Neural progenitor cell (in vitro differentiated cells): ENCODE measurements around the gene PRKCB.

Experiments
- CTCF ChIP-seq: fragments of 200-600 bp; sonication (generic); IDR thresholded peaks from 2 replicates; pipeline ENCODE4 v1.5.1; 2017; ENCODE audit warnings: antibody characterized with exemption, mild to moderate bottlenecking
- EZH2 ChIP-seq: fragments of 200-600 bp; sonication (generic); IDR thresholded peaks from 2 replicates; pipeline ENCODE4 v1.6.1; 2017; ENCODE audit warnings: antibody characterized with exemption, mild to moderate bottlenecking, moderate library complexity
- EZH2phosphoT487 ChIP-seq: fragments of 200-600 bp; sonication (generic); IDR thresholded peaks from 2 replicates; pipeline ENCODE4 v1.6.1; 2017; ENCODE audit warnings: antibody characterized with exemption

- no peak for TF ChIP-seq EZH2phosphoT487
- no peak for TF ChIP-seq CTCF
- no peak for TF ChIP-seq EZH2
Measured at GRCh38 chr16:23952128-23952970, 116.6 kb downstream of the PRKCB start.
